ENCODE data around the gene PLCH2. TPM values are rescaled to one million over a fixed set of nuclear protein-coding genes. Genes with fewer than 3 reads are reported as not detected.

The PLCH2 gene
- total and polyA plus RNA-seq, 2 donors (not counting 1 experiment from before 2014, with no cell fraction given): 20.0 to 34.9 TPM

DNA sequence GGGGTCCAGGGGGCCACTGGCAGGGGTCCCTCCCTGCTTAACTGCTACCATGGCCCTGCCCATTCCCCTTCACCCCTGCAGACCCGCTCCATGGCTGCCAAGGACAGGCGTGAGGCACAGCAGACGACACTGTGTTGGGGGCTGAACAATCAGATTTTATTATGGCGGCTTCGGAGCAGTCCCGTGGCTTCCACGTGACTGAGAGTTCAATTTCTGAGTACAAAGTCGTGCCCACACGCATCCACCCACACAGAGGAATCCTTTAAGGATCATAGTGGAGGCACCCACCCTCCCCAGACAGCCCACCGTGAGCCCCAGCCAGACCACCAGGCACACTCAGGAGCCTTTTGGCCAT, 52.5 kb downstream of the PLCH2 start:
- peak overlapping the region; percentile 58 for H3K9ac ChIP-seq (ENCODE audit: low read length)
- TF ChIP-seq, protein P1, sequence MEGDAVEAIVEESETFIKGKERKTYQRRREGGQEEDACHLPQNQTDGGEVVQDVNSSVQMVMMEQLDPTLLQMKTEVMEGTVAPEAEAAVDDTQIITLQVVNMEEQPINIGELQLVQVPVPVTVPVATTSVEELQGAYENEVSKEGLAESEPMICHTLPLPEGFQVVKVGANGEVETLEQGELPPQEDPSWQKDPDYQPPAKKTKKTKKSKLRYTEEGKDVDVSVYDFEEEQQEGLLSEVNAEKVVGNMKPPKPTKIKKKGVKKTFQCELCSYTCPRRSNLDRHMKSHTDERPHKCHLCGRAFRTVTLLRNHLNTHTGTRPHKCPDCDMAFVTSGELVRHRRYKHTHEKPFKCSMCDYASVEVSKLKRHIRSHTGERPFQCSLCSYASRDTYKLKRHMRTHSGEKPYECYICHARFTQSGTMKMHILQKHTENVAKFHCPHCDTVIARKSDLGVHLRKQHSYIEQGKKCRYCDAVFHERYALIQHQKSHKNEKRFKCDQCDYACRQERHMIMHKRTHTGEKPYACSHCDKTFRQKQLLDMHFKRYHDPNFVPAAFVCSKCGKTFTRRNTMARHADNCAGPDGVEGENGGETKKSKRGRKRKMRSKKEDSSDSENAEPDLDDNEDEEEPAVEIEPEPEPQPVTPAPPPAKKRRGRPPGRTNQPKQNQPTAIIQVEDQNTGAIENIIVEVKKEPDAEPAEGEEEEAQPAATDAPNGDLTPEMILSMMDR (IDR thresholded peaks at IDR 0.05): no peak
- no peak for TF ChIP-seq EZH2 (IDR thresholded peaks at IDR 0.05; ENCODE audit: borderline replicate concordance, insufficient read depth, low read depth, low read length, poor library complexity, severe bottlenecking)
- WGBS (ENCODE audit: insufficient coverage): 71% methylated on average over 10 of the region's 10 CpGs
- intact Hi-C loops (cut with micrococcal nuclease): loop anchor here (5.0 kb wide), 1 partner anchor 611 kb away; the partner anchor contains the start of genes CALML6 and TMEM52
- H3K36me3 ChIP-seq (replicated peaks in 1 of 2; ENCODE audit: control extremely low read depth in 1 of 2, control insufficient read depth in 1 of 2, extremely low read depth in 1 of 2, insufficient read depth in 2 of 2, low read length in 1 of 2): no peaks in the 10 kb centered on the region
- Mint-ChIP-seq H3K27ac (peak overlapping the region; percentile 74), H3K4me1 (peaks cover 37% of the 10 kb centered on the region), H3K9me3 (ENCODE audit: insufficient read depth) (no peaks in the 10 kb centered on the region), H3K27me3 (peaks cover 2% of the 10 kb centered on the region), H3K4me3 (peak overlapping the region; percentile 87)
- peaks cover 30% of the 10 kb centered on the region for H3K79me2 ChIP-seq (ENCODE audit: control insufficient read depth, insufficient read depth, low read length)
- DNase-seq: no peak
- peaks cover 46 to 55% of the 10 kb centered on the region in 2 donors for H3K4me1 ChIP-seq (ENCODE audit: control insufficient read depth in 2 of 2, insufficient read depth in 2 of 2, low read length in 2 of 2)
- peak overlapping the region; percentile 96 for H3K4me2 ChIP-seq (replicated peaks; ENCODE audit: low read depth, low read length, poor library complexity, severe bottlenecking)
- peaks cover 0 to 46% (median 21%) of the 10 kb centered on the region in 4 experiments for H3K27me3 ChIP-seq (replicated peaks in 1 of 4; ENCODE audit: control extremely low read depth in 1 of 4, control insufficient read depth in 3 of 4, insufficient read depth in 4 of 4, low read length in 3 of 4)
- ChIA-PET POLR2A (interaction anchor here (0.7 to 1.9 kb wide), 5 partner anchors 18 to 333 kb away, joined by 3 to 16 read pairs (median 5); partner anchors contain the start of gene PRXL2B), CTCF (interaction anchor here (0.8 to 2.9 kb wide), 3 partner anchors 17 to 28 kb away, joined by 3 to 16 read pairs (median 5); partner anchors contain the start of gene TNFRSF14)
- H4K20me1 ChIP-seq (ENCODE audit: control insufficient read depth, insufficient read depth, low read length, poor library complexity, severe bottlenecking): peaks cover 42% of the 10 kb centered on the region
- peak overlapping the region in 2 of 5 experiments; percentile 48 to 61 for H3K4me3 ChIP-seq (ENCODE audit: control extremely low read depth in 1 of 5, extremely low read depth in 1 of 5, insufficient read depth in 1 of 5, low read depth in 2 of 5, low read length in 4 of 5)
- no peak overlapping the region for H3K27ac ChIP-seq (ENCODE audit: low read length in 2 of 2)
- H3K9me3 ChIP-seq (ENCODE audit: control extremely low read depth in 1 of 3, control insufficient read depth in 2 of 3, insufficient read depth in 1 of 3, low read length in 2 of 3): peaks cover 0 to 11% (median 0%) of the 10 kb centered on the region in 3 donors
- H2AFZ ChIP-seq (ENCODE audit: insufficient read depth, low read depth, low read length, poor library complexity, severe bottlenecking): peak overlapping the region; percentile 74
- no peak for ATAC-seq (ENCODE audit: low read depth)

Measured in B cell (primary cell).